HepG2 (cell line): ENCODE measurements around the gene SLC16A4. TPM values are rescaled to one million over a fixed set of nuclear protein-coding genes. Genes with fewer than 3 reads are reported as not detected.
A peak's percentile ranks its signal among the peaks of the same experiment; 100 is the strongest.

Experiments used
- ETV5 ChIP-seq: IDR thresholded peaks from 2 replicates; pipeline ENCODE4 v1.6.1; 2018; ENCODE audit warnings: missing biosample characterization, missing genetic modification reagents, inconsistent platforms, borderline replicate concordance
- FOXO1 ChIP-seq: sonication (generic); formaldehyde crosslinking; IDR thresholded peaks from 2 replicates; pipeline ENCODE4 v1.4.0; 2020; ENCODE audit warnings: missing genetic modification reagents
- HMGXB4 ChIP-seq, 2 experiments: sonication (generic) in 1 of 2; formaldehyde crosslinking in 1 of 2; IDR thresholded peaks; 2 replicates each; pipeline versions ENCODE4 v1.4.0 to v1.6.1; 2018 to 2020; ENCODE audit warnings: missing genetic modification reagents in 2 of 2, borderline replicate concordance in 1 of 2, low read depth in 1 of 2, mild to moderate bottlenecking in 1 of 2, missing biosample characterization in 1 of 2
- HNF4G ChIP-seq, 2 experiments: sonication (generic) in 1 of 2; formaldehyde crosslinking in 1 of 2; IDR thresholded peaks; 2 replicates each; pipeline versions ENCODE4 v1.4.0 to v1.6.1; 2011 to 2020; ENCODE audit warnings: borderline replicate concordance in 2 of 2, low read depth in 2 of 2, mild to moderate bottlenecking in 2 of 2, low read length in 1 of 2, missing genetic modification reagents in 1 of 2, moderate library complexity in 1 of 2
- HOXA5 ChIP-seq: sonication (generic); formaldehyde crosslinking; IDR thresholded peaks from 2 replicates; pipeline ENCODE4 v1.4.0; 2020; ENCODE audit warnings: missing genetic modification reagents
- ISL2 ChIP-seq: sonication (generic); formaldehyde crosslinking; IDR thresholded peaks from 2 replicates; pipeline ENCODE4 v1.5.0; 2020; ENCODE audit warnings: missing genetic modification reagents
- KDM3A ChIP-seq: IDR thresholded peaks from 2 replicates; pipeline ENCODE4 v1.6.1; 2018; ENCODE audit warnings: low read depth, missing compliant biosample characterization
- KMT2B ChIP-seq: IDR thresholded peaks from 2 replicates; pipeline ENCODE4 v1.6.1; 2016; ENCODE audit warnings: missing genetic modification reagents, missing compliant biosample characterization
- LRRFIP1 ChIP-seq: sonication (generic); formaldehyde crosslinking; conservative IDR thresholded peaks from 2 replicates; pipeline ENCODE4 v1.4.0; 2020; ENCODE audit warnings: missing genetic modification reagents
- MED13 ChIP-seq: sonication (generic); formaldehyde crosslinking; IDR thresholded peaks from 2 replicates; pipeline ENCODE4 v1.5.0; 2020; ENCODE audit warnings: missing genetic modification reagents
- MEIS2 ChIP-seq: sonication (generic); formaldehyde crosslinking; IDR thresholded peaks from 2 replicates; pipeline ENCODE4 v1.9.0; 2021; ENCODE audit warnings: mild to moderate bottlenecking, missing genetic modification reagents
- NFKBIZ ChIP-seq: IDR thresholded peaks from 2 replicates; pipeline ENCODE4 v1.6.1; 2018; ENCODE audit warnings: missing genetic modification reagents, missing compliant biosample characterization
- RARG ChIP-seq: sonication (generic); formaldehyde crosslinking; IDR thresholded peaks from 2 replicates; pipeline ENCODE4 v1.4.0; 2020; ENCODE audit warnings: low read depth, mild to moderate bottlenecking, missing genetic modification reagents
- SNAPC4 ChIP-seq: sonication (generic); formaldehyde crosslinking; IDR thresholded peaks from 2 replicates; pipeline ENCODE4 v1.4.0; 2020; ENCODE audit warnings: mild to moderate bottlenecking, missing genetic modification reagents
- TBL1XR1 ChIP-seq: fragments of 150-350 bp; IDR thresholded peaks from 2 replicates; pipeline ENCODE4 v1.6.1; 2014; ENCODE audit warnings: borderline replicate concordance, low read length; ENCODE audit not compliant: partially characterized antibody
- YY1 ChIP-seq: IDR thresholded peaks from 2 replicates; pipeline ENCODE4 v1.6.1; 2011; ENCODE audit warnings: low read length, low read depth, moderate library complexity, mild to moderate bottlenecking; ENCODE audit not compliant: insufficient read depth, insufficient replicate concordance
- ZMYM4 ChIP-seq: sonication (generic); formaldehyde crosslinking; IDR thresholded peaks from 2 replicates; pipeline ENCODE4 v1.8.1; 2023; ENCODE audit warnings: mild to moderate bottlenecking, missing genetic modification reagents
- ZNF251 ChIP-seq: sonication (generic); formaldehyde crosslinking; IDR thresholded peaks from 2 replicates; pipeline ENCODE4 v1.9.0; 2021; ENCODE audit warnings: mild to moderate bottlenecking, missing genetic modification reagents
- ZNF337 ChIP-seq: sonication (generic); formaldehyde crosslinking; IDR thresholded peaks from 2 replicates; pipeline ENCODE4 v1.5.1; 2020; ENCODE audit warnings: missing genetic modification reagents, low read depth, mild to moderate bottlenecking, borderline replicate concordance
- ZNF788 ChIP-seq: sonication (generic); formaldehyde crosslinking; IDR thresholded peaks from 2 replicates; pipeline ENCODE4 v1.5.0; 2020; ENCODE audit warnings: mild to moderate bottlenecking, missing genetic modification reagents, borderline replicate concordance
- polyA plus RNA-seq, 8 experiments: library from polyadenylated mRNA; depleted of rRNA in 3 of 8; stranded (reverse) in 7 of 8; unstranded in 1 of 8; fragments of >200 nt; fragmentation: Illumina TruSeq in 4 of 8; extraction: Trizol in 4 of 8; gene quantifications; 2 replicates each; pipeline versions ENCODE4 v1.2.1 to v1.2.3, GENCODE V29; 2011 to 2016; ENCODE audit warnings: low read depth in 4 of 8, missing spikeins in 1 of 8, mixed read lengths in 1 of 8; ENCODE audit not compliant: insufficient read depth in 1 of 8
- total RNA-seq, 5 experiments: library from RNA; depleted of rRNA; stranded (reverse); fragments of >200 nt; fragmentation: Illumina TruSeq; extraction: Trizol; gene quantifications; 2 replicates each; pipeline ENCODE4 v1.2.3, GENCODE V29; 2016; ENCODE audit warnings: low read depth in 1 of 5

Gene SLC16A4
- total and polyA plus RNA-seq, 2 of the 13 experiments (the other 11 are each of a cell fraction or from before 2014, with no cell fraction given) = 1.1 to 1.5 TPM

GRCh38 chr1:110338309-110338885 lies 52.4 kb downstream of the SLC16A4 start (continued):
- TF ChIP-seq SNAPC4 (0 out of 2 replicates have a peak, but pooled peaks have one; percentile 33), ETV5 (peak; percentile 37; the same call in 1 of the 2 replicates), TBL1XR1 (no peak), YY1 (peak; percentile 86), ZMYM4 (CRISPR knock-in tag) (peak; percentile 71; the same call in 1 of the 2 replicates), HOXA5 (peak; percentile 80), KMT2B (peak; percentile 52), MEIS2 (CRISPR knock-in tag) (peak; percentile 47), ZNF251 (CRISPR knock-in tag) (no peak), FOXO1 (CRISPR knock-in tag) (no peak), RARG (CRISPR knock-in tag) (no peak), MED13 (CRISPR knock-in tag) (no peak), ZNF788 (CRISPR knock-in tag) (peak; percentile 80; the same call in 1 of the 2 replicates), ZNF337 (CRISPR knock-in tag) (no peak), HNF4G (IDR thresholded peaks at IDR 0.05; ENCODE audit: borderline replicate concordance, low read depth, low read length) (no peak), HNF4G (CRISPR knock-in tag; IDR thresholded peaks at IDR 0.05; ENCODE audit: borderline replicate concordance, low read depth) (no peak; the same call in 1 of the 2 replicates), NFKBIZ (CRISPR knock-in tag) (peak; percentile 36; the same call in 1 of the 2 replicates), ISL2 (CRISPR knock-in tag) (0 out of 2 replicates have a peak, but pooled peaks have one; percentile 38), KDM3A (CRISPR knock-in tag) (peak; percentile 76; the same call in 1 of the 2 replicates), HMGXB4 (CRISPR knock-in tag; IDR thresholded peaks at IDR 0.05; ENCODE audit: borderline replicate concordance in 1 of 2, low read depth in 1 of 2) (peak; percentile 83 to 94), LRRFIP1 (CRISPR knock-in tag) (no peak)
